Adrenal gland (tissue), 5 donors: Measurements from ENCODE around the gene CALU.

ENCODE experiments used
- CTCF ChIP-seq, 6 experiments: fragments of 450-650 bp in 4 of 6; fragments of 200-600 bp in 2 of 6; sonication (generic) in 1 of 6; IDR thresholded peaks; 1 replicate in 5 of 6; 2 replicates in 1 of 6; pipeline versions ENCODE4 v1.5.1 to v1.8.0; 2016 to 2021; ENCODE audit warnings: antibody characterized with exemption in 6 of 6, mild to moderate bottlenecking in 2 of 6, moderate library complexity in 1 of 6
- POLR2A ChIP-seq, 2 donors: fragments of 450-650 bp; IDR thresholded peaks; one replicate each; pipeline ENCODE4 v1.6.1; 2017; ENCODE audit warnings: antibody characterized with exemption in 2 of 2, mild to moderate bottlenecking in 2 of 2, moderate library complexity in 1 of 2
- donor health status: DM: no; HTN: no; CAD: no.

- TF ChIP-seq CTCF (IDR thresholded peaks at IDR 0.05) (no peak), POLR2A (IDR thresholded peaks at IDR 0.05) (no peak)
Measured at GRCh38 chr7:128759242-128759641, 20.1 kb downstream of the CALU start.
